ENCODE results near the gene EPB42. TPM values are rescaled to one million over a fixed set of nuclear protein-coding genes. Genes with fewer than 3 reads are reported as not detected.

EPB42 gene
- total RNA-seq, 4 donors from 2014 or later, result not detected

DNA sequence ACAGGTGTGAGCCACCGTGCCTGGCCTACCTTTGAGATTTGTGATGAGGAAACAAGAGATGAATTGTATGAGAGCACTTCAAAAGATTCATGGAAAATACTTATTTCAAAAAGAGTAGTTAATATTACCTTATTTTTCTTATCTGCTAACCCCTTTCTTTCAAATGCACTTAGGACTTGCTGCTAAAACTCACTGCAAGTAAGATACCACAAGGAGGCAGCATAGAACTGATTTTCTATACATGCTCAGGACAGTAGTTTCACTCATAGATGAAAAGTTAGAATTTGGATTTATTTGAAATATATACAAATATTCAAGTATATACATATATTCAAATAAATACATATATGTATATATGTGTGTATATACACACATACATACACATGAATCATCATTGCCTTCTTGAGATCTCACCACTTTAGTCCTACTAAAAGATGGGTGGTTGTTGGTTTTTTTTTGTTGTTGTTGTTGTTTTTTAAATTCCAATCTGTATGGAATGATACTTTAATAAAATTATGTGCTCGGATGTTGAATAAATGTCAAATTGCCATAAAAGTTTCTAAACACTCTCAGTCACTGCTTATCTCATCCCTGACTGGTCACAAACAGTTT, 33.2 kb downstream of the EPB42 start:
- peaks cover 31% of the 10 kb centered on the region for H3K4me1 ChIP-seq
- 86% methylated on average over 2 of the region's 2 CpGs for WGBS
- no peak for TF ChIP-seq POLR2AphosphoS5 (IDR thresholded peaks at IDR 0.05)
- TF ChIP-seq, protein P1, sequence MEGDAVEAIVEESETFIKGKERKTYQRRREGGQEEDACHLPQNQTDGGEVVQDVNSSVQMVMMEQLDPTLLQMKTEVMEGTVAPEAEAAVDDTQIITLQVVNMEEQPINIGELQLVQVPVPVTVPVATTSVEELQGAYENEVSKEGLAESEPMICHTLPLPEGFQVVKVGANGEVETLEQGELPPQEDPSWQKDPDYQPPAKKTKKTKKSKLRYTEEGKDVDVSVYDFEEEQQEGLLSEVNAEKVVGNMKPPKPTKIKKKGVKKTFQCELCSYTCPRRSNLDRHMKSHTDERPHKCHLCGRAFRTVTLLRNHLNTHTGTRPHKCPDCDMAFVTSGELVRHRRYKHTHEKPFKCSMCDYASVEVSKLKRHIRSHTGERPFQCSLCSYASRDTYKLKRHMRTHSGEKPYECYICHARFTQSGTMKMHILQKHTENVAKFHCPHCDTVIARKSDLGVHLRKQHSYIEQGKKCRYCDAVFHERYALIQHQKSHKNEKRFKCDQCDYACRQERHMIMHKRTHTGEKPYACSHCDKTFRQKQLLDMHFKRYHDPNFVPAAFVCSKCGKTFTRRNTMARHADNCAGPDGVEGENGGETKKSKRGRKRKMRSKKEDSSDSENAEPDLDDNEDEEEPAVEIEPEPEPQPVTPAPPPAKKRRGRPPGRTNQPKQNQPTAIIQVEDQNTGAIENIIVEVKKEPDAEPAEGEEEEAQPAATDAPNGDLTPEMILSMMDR (IDR thresholded peaks at IDR 0.05), result peak; percentile 32 to 33

DNA sequence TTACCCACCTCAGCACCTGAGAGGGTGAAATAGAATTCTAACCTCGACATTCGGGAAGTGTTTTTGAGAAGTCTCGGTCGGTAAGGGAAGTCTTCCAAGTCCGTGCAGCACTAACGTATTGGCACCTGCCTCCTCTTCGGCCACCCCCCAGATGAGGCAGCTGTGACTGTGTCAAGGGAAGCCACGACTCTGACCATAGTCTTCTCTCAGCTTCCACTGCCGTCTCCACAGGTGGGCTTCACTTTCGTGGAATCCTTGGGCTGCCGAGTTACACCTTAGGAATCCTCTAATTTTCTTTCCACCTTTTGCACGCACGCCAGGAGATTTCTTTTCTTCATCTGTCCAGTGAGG, 34.8 kb downstream of the EPB42 start:
- TF ChIP-seq POLR2A (IDR thresholded peaks at IDR 0.05), result no peak
- no peak for TF ChIP-seq POLR2AphosphoS5 (IDR thresholded peaks at IDR 0.05)
- TF ChIP-seq, protein P1 (IDR thresholded peaks at IDR 0.05), result no peak
- TF ChIP-seq EP300 (IDR thresholded peaks at IDR 0.05), result no peak
- H3K27ac ChIP-seq, result peak overlapping the region; percentile 89
- peaks cover 32% of the 10 kb centered on the region for H3K36me3 ChIP-seq
- H3K27me3 ChIP-seq, result no peaks in the 10 kb centered on the region
- peak overlapping the region; percentile 91 for H3K4me3 ChIP-seq
- H3K9me3 ChIP-seq, result no peaks in the 10 kb centered on the region
- DNase-seq (ENCODE audit: low spot score in 2 of 2), result no peak
- WGBS, result 1% methylated on average over 13 of the region's 13 CpGs
- peaks cover 31% of the 10 kb centered on the region for H3K4me1 ChIP-seq

More for the DNA sequence above, 33.2 kb downstream of the EPB42 start:
- Histone ChIP-seq H3K27ac (no peak overlapping the region), H3K4me3 (no peak overlapping the region), H3K36me3 (peaks cover 34% of the 10 kb centered on the region), H3K27me3 (no peaks in the 10 kb centered on the region), H3K9me3 (no peaks in the 10 kb centered on the region)
- DNase-seq (ENCODE audit: low spot score in 2 of 2), result no peak

DNA sequence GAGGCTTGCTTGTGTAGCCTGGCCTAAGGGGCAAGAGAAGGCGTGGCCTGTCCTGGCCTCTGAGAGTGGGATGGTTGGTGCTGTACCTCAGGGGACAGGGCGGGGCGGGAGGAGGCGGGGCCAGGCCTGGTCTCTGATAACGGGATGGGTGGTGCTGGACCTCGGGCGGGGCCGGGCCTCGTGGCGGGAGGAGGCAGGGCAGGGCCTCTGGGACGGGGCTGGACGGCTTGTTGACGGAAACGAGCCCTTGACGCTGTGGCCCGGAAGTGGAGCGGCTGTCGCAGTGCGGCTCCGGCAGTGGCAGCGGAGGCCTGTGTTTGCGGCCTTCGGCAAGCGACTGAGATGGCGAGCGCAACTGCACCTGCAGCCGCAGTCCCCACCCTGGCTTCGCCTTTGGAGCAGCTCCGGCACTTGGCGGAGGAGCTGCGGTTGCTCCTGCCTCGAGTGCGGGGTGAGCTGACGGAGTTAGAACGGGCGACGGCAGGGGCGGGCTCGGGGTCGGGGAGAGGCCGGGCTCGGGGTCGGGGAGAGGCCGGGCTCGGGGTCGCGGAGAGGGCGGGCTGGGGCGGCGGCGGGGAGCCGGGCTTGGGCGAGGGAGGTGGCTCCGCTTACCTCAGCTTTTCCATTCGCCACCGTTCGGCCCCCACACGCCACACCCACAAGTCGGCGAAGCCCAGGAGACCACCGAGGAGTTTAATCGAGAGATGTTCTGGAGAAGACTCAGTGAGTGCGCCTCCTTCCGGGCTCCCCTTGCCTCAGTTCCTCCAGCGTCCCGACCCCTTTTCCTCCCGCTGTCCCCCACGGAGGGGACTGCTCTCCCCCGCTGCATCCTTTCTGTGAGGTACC, 35.4 kb downstream of the EPB42 start, which contains the start of gene CCNDBP1:
CCNDBP1 (plus strand) TSS at position 247 of the 846 bp plus-strand sequence; CDS start at position 343, 96 bp downstream.
- Histone ChIP-seq H3K9me3 (no peaks in the 10 kb centered on the region), H3K27me3 (no peaks in the 10 kb centered on the region), H3K36me3 (peaks cover 27% of the 10 kb centered on the region), H3K4me3 (peak within 1 kb of the TSS; percentile 91), H3K27ac (peak within 1 kb of the TSS; percentile 89), H3K4me1 (peaks cover 31% of the 10 kb centered on the region)
- TF ChIP-seq POLR2A (IDR thresholded peaks at IDR 0.05) (peak; percentile 51 to 77), POLR2AphosphoS5 (IDR thresholded peaks at IDR 0.05) (peak in 2 of 3 donors; percentile 86 to 91), EP300 (IDR thresholded peaks at IDR 0.05) (no peak)
- TF ChIP-seq, protein P1 (IDR thresholded peaks at IDR 0.05), result no peak
- peak; percentile 97 for DNase-seq (ENCODE audit: low spot score in 2 of 2)
- under 1% methylated on average over 45 of the region's 69 CpGs for WGBS

DNA sequence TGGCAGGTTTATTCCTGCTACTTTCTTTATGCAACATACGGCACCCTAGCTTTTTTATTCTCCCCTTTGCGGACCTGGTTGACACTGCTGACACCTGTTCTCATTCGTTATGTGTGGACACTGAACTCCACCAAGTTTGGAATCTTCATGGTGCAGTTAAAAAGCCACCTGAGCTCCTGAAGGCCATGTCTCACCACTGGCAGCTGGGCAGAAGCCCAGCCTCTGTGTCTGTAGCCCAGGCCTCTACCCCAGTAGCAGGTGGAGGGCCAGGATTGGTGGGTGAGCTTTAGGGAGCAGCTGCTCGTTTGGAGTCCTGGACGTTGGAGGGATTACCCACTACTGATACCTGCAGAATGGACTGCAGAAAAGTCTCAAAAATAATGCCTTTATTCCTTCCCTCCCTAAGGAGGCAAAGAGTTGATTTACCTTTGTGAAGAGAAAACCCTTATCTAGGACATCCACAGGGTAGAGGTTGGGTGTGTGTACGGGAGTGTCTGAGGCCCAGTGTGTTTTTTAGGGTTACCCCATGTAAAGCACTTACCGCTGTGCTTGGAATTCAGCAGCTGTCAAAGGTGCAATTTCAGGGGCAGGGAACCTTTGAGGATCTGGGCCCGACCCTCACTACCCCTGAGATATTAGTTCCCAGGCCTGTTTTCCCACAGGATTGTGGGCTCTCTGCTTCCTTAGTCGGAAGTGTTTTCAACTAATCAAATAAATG, 36.3 kb downstream of the EPB42 start:
- no peak for DNase-seq (ENCODE audit: low spot score in 2 of 2)
- H3K4me3 ChIP-seq, result peak overlapping the region; percentile 91
- H3K27me3 ChIP-seq, result no peaks in the 10 kb centered on the region
- TF ChIP-seq EP300 (IDR thresholded peaks at IDR 0.05) (no peak), POLR2AphosphoS5 (IDR thresholded peaks at IDR 0.05) (no peak), POLR2A (IDR thresholded peaks at IDR 0.05) (no peak)
- TF ChIP-seq, protein P1 (IDR thresholded peaks at IDR 0.05), result no peak
- H3K4me1 ChIP-seq, result peaks cover 26% of the 10 kb centered on the region
- H3K27ac ChIP-seq, result peak overlapping the region; percentile 89
- H3K36me3 ChIP-seq, result peaks cover 19% of the 10 kb centered on the region
- 72% methylated on average over 8 of the region's 9 CpGs for WGBS
- no peaks in the 10 kb centered on the region for H3K9me3 ChIP-seq
